ENCODE data around the gene GDPD3.

The GDPD3 gene

GRCh38 chr16:30094541-30095165, 18.7 kb downstream of the GDPD3 start:
- no peak for DNase-seq

- peak; percentile 69 to 94 for DNase-seq
Measured at GRCh38 chr16:30092373-30093010, 20.8 kb downstream of the GDPD3 start.

- peak; percentile 77 to 80 for DNase-seq
Measured at GRCh38 chr16:30091474-30092372, 21.6 kb downstream of the GDPD3 start, which contains the start of gene TBX6. TSS of gene TBX6 (minus strand) at chr16:30091924. CDS start at chr16:30091193, 731 bp downstream.

- no peak for DNase-seq
Measured at GRCh38 chr16:30090610-30091331, 22.6 kb downstream of the GDPD3 start.

GRCh38 chr16:30088832-30089624, 24.3 kb downstream of the GDPD3 start:
- no peak for DNase-seq

GRCh38 chr16:30088237-30088831, 25.0 kb downstream of the GDPD3 start:
- no peak for DNase-seq

- peak; percentile 25 to 77 for DNase-seq
Measured at GRCh38 chr16:30087181-30087898, 26.0 kb downstream of the GDPD3 start.

GRCh38 chr16:30086291-30087140, 26.8 kb downstream of the GDPD3 start:
- DNase-seq: no peak

GRCh38 chr16:30085820-30086219, 27.5 kb downstream of the GDPD3 start:
- no peak for DNase-seq

- no peak for DNase-seq
Measured at GRCh38 chr16:30085247-30085646, 28.1 kb downstream of the GDPD3 start.

- DNase-seq: no peak
Measured at GRCh38 chr16:30084816-30085159, 28.5 kb downstream of the GDPD3 start.

GRCh38 chr16:30084096-30084815, 29.1 kb downstream of the GDPD3 start:
- DNase-seq: no peak

GRCh38 chr16:30083216-30084055, 29.9 kb downstream of the GDPD3 start:
- no peak for DNase-seq

- DNase-seq: no peak
Measured at GRCh38 chr16:30082545-30083090, 30.7 kb downstream of the GDPD3 start.

- no peak for DNase-seq
Measured at GRCh38 chr16:30079480-30079879, 33.9 kb downstream of the GDPD3 start.

GRCh38 chr16:30078744-30079143, 34.6 kb downstream of the GDPD3 start:
- no peak for DNase-seq

GRCh38 chr16:30077656-30078055, 35.7 kb downstream of the GDPD3 start:
- no peak for DNase-seq

- DNase-seq: no peak
Measured at GRCh38 chr16:30076276-30076791, 37.0 kb downstream of the GDPD3 start.
